ENCODE results near the gene SLAMF9. TPM values are rescaled to one million over a fixed set of nuclear protein-coding genes. Genes with fewer than 3 reads are reported as not detected.

Gene SLAMF9
- polyA plus RNA-seq, 4 donors, result not detected

GRCh38 chr1:159947942-159948341 is 6.1 kb downstream of the SLAMF9 start:
- DNase-seq (ENCODE audit: low read depth in 4 of 4, low spot score in 2 of 4), result no peak

- no peak for DNase-seq (ENCODE audit: low read depth in 4 of 4, low spot score in 2 of 4)
Measured at GRCh38 chr1:159946242-159947187, 7.5 kb downstream of the SLAMF9 start.

GRCh38 chr1:159945483-159946241 is 8.4 kb downstream of the SLAMF9 start, which contains the start of gene IGSF9:
Gene IGSF9, minus strand, starts transcription at chr1:159945613. Its CDS starts 2,159 bp downstream, at chr1:159943454.
- DNase-seq (ENCODE audit: low read depth in 4 of 4, low spot score in 2 of 4), result peak; percentile 72 to 85 (median 74)

GRCh38 chr1:159944623-159945455 is 9.2 kb downstream of the SLAMF9 start:
- no peak for DNase-seq (ENCODE audit: low read depth in 4 of 4, low spot score in 2 of 4)

- DNase-seq (ENCODE audit: low read depth in 4 of 4, low spot score in 2 of 4), result no peak
Measured at GRCh38 chr1:159943908-159944622, 10.0 kb downstream of the SLAMF9 start.

- DNase-seq (ENCODE audit: low read depth in 4 of 4, low spot score in 2 of 4), result no peak
Measured at GRCh38 chr1:159943278-159943640, 10.8 kb downstream of the SLAMF9 start.

- DNase-seq (ENCODE audit: low read depth in 4 of 4, low spot score in 2 of 4), result no peak
Measured at GRCh38 chr1:159942632-159943277, 11.3 kb downstream of the SLAMF9 start.

GRCh38 chr1:159941591-159942560 is 12.2 kb downstream of the SLAMF9 start:
- no peak for DNase-seq (ENCODE audit: low read depth in 4 of 4, low spot score in 2 of 4)

GRCh38 chr1:159941141-159941540 is 12.9 kb downstream of the SLAMF9 start:
- no peak for DNase-seq (ENCODE audit: low read depth in 4 of 4, low spot score in 2 of 4)

GRCh38 chr1:159940006-159940620 is 13.9 kb downstream of the SLAMF9 start:
- no peak for DNase-seq (ENCODE audit: low read depth in 4 of 4, low spot score in 2 of 4)

GRCh38 chr1:159939678-159940002 is 14.4 kb downstream of the SLAMF9 start:
- DNase-seq (ENCODE audit: low read depth in 4 of 4, low spot score in 2 of 4), result no peak

GRCh38 chr1:159938905-159939677 is 14.9 kb downstream of the SLAMF9 start:
- no peak for DNase-seq (ENCODE audit: low read depth in 4 of 4, low spot score in 2 of 4)

GRCh38 chr1:159938211-159938852 is 15.7 kb downstream of the SLAMF9 start:
- DNase-seq (ENCODE audit: low read depth in 4 of 4, low spot score in 2 of 4), result no peak

GRCh38 chr1:159937054-159937750 is 16.8 kb downstream of the SLAMF9 start:
- no peak for DNase-seq (ENCODE audit: low read depth in 4 of 4, low spot score in 2 of 4)

GRCh38 chr1:159936273-159936904 is 17.6 kb downstream of the SLAMF9 start:
- no peak for DNase-seq (ENCODE audit: low read depth in 4 of 4, low spot score in 2 of 4)
